GM19467 (cell line): Measurements from ENCODE around the gene FBXW8.

Experiments
- ATAC-seq: cut with Tn5 transposase; IDR thresholded peaks from one replicate; pipeline ENCODE4 v1.9.1; 2021; ENCODE audit warnings: mild to moderate bottlenecking, moderate library complexity; ENCODE audit not compliant: unreplicated experiment

The FBXW8 gene

DNA sequence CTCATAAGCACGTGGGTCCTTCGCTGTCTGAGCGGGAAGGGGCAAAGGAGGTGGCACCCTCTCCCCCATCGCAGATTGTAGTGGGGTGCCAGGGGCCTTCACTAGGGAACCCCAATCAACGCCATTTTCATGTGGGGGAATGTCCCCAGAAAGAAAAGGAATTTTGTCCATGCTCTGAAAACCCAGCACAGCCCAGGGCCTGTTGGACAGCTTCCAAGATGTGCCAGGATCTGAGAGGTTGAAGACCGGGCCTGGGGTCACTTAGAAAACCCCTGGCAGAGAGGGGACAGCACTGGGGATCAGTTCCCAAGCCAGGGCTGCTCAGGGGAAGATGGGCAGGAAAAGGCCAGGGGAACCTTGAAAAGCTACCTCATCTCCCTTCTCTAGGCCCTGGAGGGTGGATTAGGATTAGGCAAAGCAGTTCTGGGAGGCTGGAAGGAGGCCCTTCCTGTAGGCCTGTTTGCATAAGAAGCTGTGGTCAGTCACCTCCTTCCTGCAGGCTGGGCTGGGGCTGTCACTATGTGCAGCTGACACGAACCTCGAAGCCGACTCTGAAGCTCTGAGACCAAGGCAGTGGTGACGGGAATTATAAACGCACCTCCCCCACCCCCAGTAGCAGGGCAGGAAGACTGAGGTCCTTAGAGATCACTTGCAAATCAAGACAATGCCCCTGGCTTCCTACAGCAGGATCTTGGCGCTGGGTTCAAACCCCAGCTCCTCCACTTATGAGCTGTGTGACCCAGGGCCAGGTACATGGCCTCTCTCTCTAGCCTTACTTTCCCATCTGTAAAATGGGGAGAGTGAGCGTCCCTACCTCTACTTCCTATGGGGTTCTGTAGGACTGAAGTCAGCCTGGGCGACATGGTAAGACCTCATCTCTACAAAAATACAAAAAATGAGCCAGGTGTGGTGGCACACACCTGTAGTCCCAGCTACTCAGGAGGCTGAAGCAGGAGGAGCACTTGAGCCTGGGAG is 159.5 kb downstream of the FBXW8 start:
- ATAC-seq = no peak

GRCh38 chr12:117071009-117071408 is 160.3 kb downstream of the FBXW8 start:
- ATAC-seq = no peak

DNA sequence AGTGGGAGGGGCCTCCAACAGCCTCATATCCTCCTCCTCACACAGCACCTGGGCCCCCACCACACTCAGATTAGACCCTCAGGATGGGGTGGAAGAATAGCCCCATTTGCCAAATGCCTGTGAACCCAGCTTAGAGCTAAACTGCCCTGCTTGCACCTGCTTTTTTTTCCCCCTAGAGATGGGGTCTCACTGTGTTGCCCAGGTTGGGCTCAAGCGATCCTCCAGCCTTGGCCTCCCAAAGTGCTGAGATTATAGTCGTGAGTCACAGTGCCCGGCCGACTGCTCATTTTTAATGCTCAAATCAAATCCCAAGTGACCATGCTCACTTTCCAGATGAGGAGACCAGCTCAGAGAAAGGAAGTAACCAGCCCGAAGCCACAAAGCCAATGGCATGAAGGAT is 161.4 kb downstream of the FBXW8 start:
- ATAC-seq = no peak

DNA sequence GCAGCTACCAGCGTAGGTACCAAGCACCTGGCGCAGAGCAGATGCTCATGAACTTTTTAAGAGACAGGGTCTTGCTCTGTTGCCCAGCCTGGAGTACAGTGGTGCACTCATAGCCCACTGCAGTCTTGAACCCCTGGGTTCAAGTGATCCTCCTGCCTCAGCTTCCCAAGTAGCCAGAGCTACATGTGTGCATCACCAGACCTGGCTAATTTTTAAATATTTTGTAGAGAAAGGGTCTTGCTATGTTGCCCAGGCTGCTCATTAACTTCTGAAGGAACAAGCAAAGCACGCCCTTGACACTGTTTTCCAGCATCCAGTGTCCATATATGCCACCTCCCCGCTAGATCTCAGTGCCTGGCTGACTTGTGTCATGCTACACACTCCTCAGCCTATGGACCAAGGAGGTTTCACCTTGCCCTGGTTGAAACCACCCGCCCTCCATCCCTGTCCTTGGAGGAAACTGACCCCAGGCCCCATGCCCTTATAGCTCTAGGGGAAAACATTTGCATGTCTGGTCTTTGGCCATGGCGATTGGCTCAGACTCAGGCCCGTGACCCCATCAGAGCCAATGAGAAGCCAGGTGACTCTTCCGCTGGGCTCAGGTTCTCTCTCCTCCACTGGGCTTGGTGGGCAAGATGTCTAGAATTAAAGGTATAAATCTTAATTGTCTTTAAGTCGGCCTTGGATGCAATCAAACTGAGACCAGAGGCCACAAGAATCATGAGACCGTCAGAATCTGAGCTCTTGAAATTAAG is 162.2 kb downstream of the FBXW8 start:
- no peak for ATAC-seq

DNA sequence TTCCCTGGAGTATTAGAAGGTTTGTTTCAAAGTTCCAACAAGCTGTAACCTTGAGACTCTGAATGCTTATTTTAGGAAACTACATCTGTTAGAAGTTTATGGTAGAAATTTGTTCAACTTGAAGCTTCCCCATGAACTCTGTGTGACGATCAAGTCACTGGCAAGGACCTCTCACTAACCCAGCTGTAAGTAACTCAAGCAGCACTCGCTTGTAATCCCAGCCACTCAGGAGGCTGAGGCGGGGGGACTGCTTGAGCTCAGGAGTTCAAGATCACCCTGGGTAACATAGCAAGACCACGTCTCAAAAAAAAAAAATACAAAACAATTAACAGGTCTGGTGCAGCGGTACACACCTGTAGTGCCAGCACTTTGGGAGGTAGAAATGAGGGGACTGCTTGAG is 162.9 kb downstream of the FBXW8 start:
- no peak for ATAC-seq

- no peak for ATAC-seq
Observed at GRCh38 chr12:117076410-117077372, 165.9 kb downstream of the FBXW8 start.

DNA sequence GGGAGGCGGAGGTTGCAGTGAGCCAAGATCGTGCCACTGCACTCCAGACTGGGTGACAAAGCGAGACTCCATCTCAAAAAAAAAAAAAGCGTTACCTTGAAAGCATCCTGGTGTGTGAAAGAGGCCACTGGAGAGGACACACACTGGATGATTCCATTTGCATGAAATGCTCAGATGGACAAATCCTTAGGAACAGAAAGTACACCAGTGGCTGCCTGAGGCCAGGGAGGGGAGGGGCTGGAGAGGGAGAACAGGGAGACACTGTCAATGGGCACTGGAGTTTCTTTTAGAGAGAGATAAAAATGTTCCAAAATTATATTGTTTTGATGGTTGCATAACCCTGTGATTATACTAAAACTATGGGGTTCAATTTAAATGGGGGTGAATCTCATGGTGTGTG is 168.7 kb downstream of the FBXW8 start:
- ATAC-seq = no peak

GRCh38 chr12:117080661-117081144 is 170.0 kb downstream of the FBXW8 start:
- no peak for ATAC-seq
